HCT116 (cell line): Measurements from ENCODE around the gene ZNF532.

Source experiments
- CTCF ChIP-seq, 3 experiments: fragments of 200-600 bp in 1 of 3; sonication (generic) in 1 of 3; IDR thresholded peaks in 2 of 3; conservative IDR thresholded peaks in 1 of 3; 2 replicates each; pipeline ENCODE4 v1.5.1; 2012 to 2017; ENCODE audit warnings: low read depth in 2 of 3, low read length in 2 of 3, antibody characterized with exemption in 1 of 3, borderline replicate concordance in 1 of 3, control low read depth in 1 of 3, mild to moderate bottlenecking in 1 of 3, mixed read lengths in 1 of 3, mixed run types in 1 of 3, moderate library complexity in 1 of 3; ENCODE audit not compliant: insufficient read depth in 1 of 3
- ELF1 ChIP-seq: IDR thresholded peaks from 2 replicates; pipeline ENCODE4 v1.6.1; 2012; ENCODE audit warnings: low read depth, borderline replicate concordance
- EZH2 ChIP-seq: fragments of 200-600 bp; sonication (generic); IDR thresholded peaks from 2 replicates; pipeline ENCODE4 v1.6.1; 2017; ENCODE audit warnings: antibody characterized with exemption, mixed run types
- POLR2A ChIP-seq: IDR thresholded peaks from 2 replicates; pipeline ENCODE4 v1.7.0; 2011; ENCODE audit warnings: borderline replicate concordance; ENCODE audit not compliant: insufficient read depth, insufficient read length; ENCODE audit errors: extremely low read depth
- POLR2AphosphoS5 ChIP-seq: IDR thresholded peaks from 2 replicates; pipeline ENCODE4 v1.6.1; 2011; ENCODE audit warnings: mild to moderate bottlenecking, low read depth, low read length, moderate library complexity
- RAD21 ChIP-seq: IDR thresholded peaks from 2 replicates; pipeline ENCODE4 v1.6.1; 2012; ENCODE audit warnings: low read depth, mild to moderate bottlenecking
- YY1 ChIP-seq: IDR thresholded peaks from 2 replicates; pipeline ENCODE4 v1.6.1; 2011; ENCODE audit warnings: low read length, low read depth, moderate library complexity, mild to moderate bottlenecking; ENCODE audit not compliant: insufficient replicate concordance; ENCODE audit errors: extremely low read depth

- TF ChIP-seq CTCF (IDR thresholded peaks at IDR 0.05 in 2 of 3, conservative IDR thresholded peaks at IDR 0.05 in 1 of 3; ENCODE audit: borderline replicate concordance in 1 of 3, insufficient read depth in 1 of 3, low read depth in 2 of 3, low read length in 2 of 3) (no peak), POLR2AphosphoS5 (no peak), POLR2A (no peak), EZH2 (no peak), ELF1 (no peak), RAD21 (no peak), YY1 (no peak)
These were observed 149.1 kb downstream of the ZNF532 start for GRCh38 chr18:59013744-59014143.
